Amniotic epithelial cell (primary cell): ENCODE measurements around the gene PCYT1B.

Experiments
- DNase-seq: peaks from one replicate; pipeline ENCODE4 v3.0.0-alpha.2; 2010; ENCODE audit warnings: low read depth

PCYT1B gene

DNA sequence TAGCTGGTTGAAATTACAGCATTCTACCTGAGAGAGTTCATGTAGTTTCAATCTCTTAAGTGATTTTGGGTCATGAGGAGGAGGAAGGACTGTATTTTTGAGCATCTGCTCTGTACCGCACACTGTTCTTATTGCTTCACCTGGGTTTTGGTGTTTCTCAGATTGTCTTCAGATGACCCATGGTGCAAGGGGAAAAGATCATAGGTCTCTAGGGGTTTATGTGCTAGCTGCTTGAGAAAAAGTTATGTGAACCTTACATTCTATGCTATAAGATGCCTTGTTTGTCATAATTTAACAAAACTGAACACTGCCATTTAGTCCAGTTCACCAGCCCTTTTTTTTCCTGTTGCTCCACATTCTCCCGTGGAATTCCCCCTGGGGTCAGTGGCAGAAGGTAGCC, 121.7 kb downstream of the PCYT1B start:
- DNase-seq, result no peak

GRCh38 chrX:24520472-24520871, 126.7 kb downstream of the PCYT1B start:
- no peak for DNase-seq

DNA sequence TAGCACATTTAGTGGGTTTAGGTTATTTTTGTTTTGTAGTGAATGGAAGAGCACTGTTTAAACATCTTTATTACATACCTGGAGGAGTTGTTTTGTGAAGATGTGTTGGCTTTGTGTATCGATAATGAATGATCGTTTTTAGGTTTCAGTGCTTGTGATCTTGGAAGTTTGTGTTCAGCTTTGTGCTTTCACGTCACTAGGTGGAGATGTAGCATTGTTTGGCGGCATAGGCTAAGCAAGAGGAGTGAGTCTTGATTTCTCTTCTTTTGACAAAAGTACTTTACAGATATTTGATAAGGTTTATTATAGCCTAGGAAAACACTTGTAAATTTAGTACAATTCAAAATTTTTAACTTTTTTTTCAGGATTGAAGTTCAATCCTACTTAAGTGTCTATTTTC, 131.7 kb downstream of the PCYT1B start:
- DNase-seq, result peak; percentile 19

- no peak for DNase-seq
Measured at GRCh38 chrX:24513416-24513815, 133.7 kb downstream of the PCYT1B start.

- no peak for DNase-seq
Measured at GRCh38 chrX:24508375-24508774, 138.8 kb downstream of the PCYT1B start.
